Measurements from ENCODE around the gene SUFU. TPM values are rescaled to one million over a fixed set of nuclear protein-coding genes. Genes with fewer than 3 reads are reported as not detected.
"Not testable (repeated sequence)": the region's sequence is repeated elsewhere in the genome, so short reads cannot be mapped to it uniquely, and the experiment has no call there.

SUFU gene
- total and polyA plus RNA-seq, 2 of the 13 experiments (the other 11 are each of a cell fraction or from before 2014, with no cell fraction given), result 2.9 to 5.5 TPM

GRCh38 chr10:102454662-102455487, 48.9 kb upstream of the SUFU start:
- H3K27ac ChIP-seq (ENCODE audit: extremely low read length, insufficient read depth, low read length); ATAC-seq; H3K4me3 ChIP-seq (replicated peaks in 1 of 3; ENCODE audit: insufficient read depth in 1 of 3, low read depth in 2 of 3, low read length in 3 of 3); POLR2A ChIA-PET; H3K36me3 ChIP-seq (replicated peaks in 1 of 2; ENCODE audit: control insufficient read depth in 1 of 2, insufficient read depth in 2 of 2, low read length in 2 of 2); H3K27me3 ChIP-seq (ENCODE audit: control insufficient read depth in 1 of 2, insufficient read depth in 2 of 2, low read length in 2 of 2); intact Hi-C loops (cut with micrococcal nuclease; ENCODE audit: unreplicated experiment); H3K79me2 ChIP-seq (ENCODE audit: insufficient read depth, low read length); DNase-seq (ENCODE audit: low spot score); H3K4me2 ChIP-seq (ENCODE audit: low read depth, low read length); in situ Hi-C loops (cut with HindIII; ENCODE audit: extremely low pct_ligation_motif_present, low pct_unique_long_range_greater_than_20kb); H2AFZ ChIP-seq (ENCODE audit: low read length); H4K20me1 ChIP-seq (ENCODE audit: insufficient read depth, low read length); BruUV-seq (replicated peaks); FAIRE-seq; CTCF ChIA-PET (ENCODE audit: low intra/inter-chr PET ratio, low total read pairs); H3K9me3 ChIP-seq (ENCODE audit: low read length); H3K9ac ChIP-seq (ENCODE audit: insufficient read depth, low read depth, low read length): not testable (repeated sequence)
- peaks cover 38% of the 10 kb centered on the region for H3K4me1 ChIP-seq (ENCODE audit: insufficient read depth, low read length)
- WGBS (ENCODE audit: low lambda C conversion rate), result 93% methylated on average over 13 of the region's 13 CpGs

- no peak overlapping the region for H2AFZ ChIP-seq (ENCODE audit: low read length)
- in situ Hi-C loops (cut with HindIII; ENCODE audit: extremely low pct_ligation_motif_present, low pct_unique_long_range_greater_than_20kb) (no loop called here), intact Hi-C loops (cut with micrococcal nuclease; ENCODE audit: unreplicated experiment) (no loop called here)
- no TSS peak for BruUV-seq (replicated peaks)
- ATAC-seq, result no peak
- H3K9ac ChIP-seq (ENCODE audit: insufficient read depth, low read depth, low read length), result no peak overlapping the region
- H4K20me1 ChIP-seq (ENCODE audit: insufficient read depth, low read length), result no peaks in the 10 kb centered on the region
- H3K27me3 ChIP-seq (ENCODE audit: control insufficient read depth in 1 of 2, insufficient read depth in 2 of 2, low read length in 2 of 2), result no peaks in the 10 kb centered on the region
- H3K4me3 ChIP-seq (replicated peaks in 1 of 3; ENCODE audit: insufficient read depth in 1 of 3, low read depth in 2 of 3, low read length in 3 of 3), result no peak overlapping the region
- DNase-seq (ENCODE audit: low spot score), result no peak
- no peaks in the 10 kb centered on the region for H3K9me3 ChIP-seq (ENCODE audit: low read length)
- ChIA-PET CTCF (ENCODE audit: low intra/inter-chr PET ratio, low total read pairs) (no interaction called here), POLR2A (no interaction called here)
- WGBS (ENCODE audit: low lambda C conversion rate), result 94% methylated on average over 7 of the region's 7 CpGs
- H3K36me3 ChIP-seq (replicated peaks in 1 of 2; ENCODE audit: control insufficient read depth in 1 of 2, insufficient read depth in 2 of 2, low read length in 2 of 2), result peaks cover 2 to 4% of the 10 kb centered on the region in 2 experiments; a peak in 3 of 5 replicates
- H3K79me2 ChIP-seq (ENCODE audit: insufficient read depth, low read length), result peaks cover 7% of the 10 kb centered on the region
- H3K27ac ChIP-seq (ENCODE audit: extremely low read length, insufficient read depth, low read length), result no peak overlapping the region
- H3K4me2 ChIP-seq (ENCODE audit: low read depth, low read length), result no peak overlapping the region
- FAIRE-seq, result no peak
- peaks cover 47% of the 10 kb centered on the region for H3K4me1 ChIP-seq (ENCODE audit: insufficient read depth, low read length)
- 0 out of 4 replicates have a peak, but pooled peaks of 1 of the 2 experiments have one; percentile 35 for TF ChIP-seq ATF4 (CRISPR knock-in tag; IDR thresholded peaks at IDR 0.05)
- no peak for TF ChIP-seq NONO (IDR thresholded peaks at IDR 0.05)
- TF ChIP-seq NONO (CRISPR knock-in tag; conservative IDR thresholded peaks at IDR 0.05), result no peak
- no peak for TF ChIP-seq RFX3 (CRISPR knock-in tag; IDR thresholded peaks at IDR 0.05)
- TF ChIP-seq CEBPB (IDR thresholded peaks at IDR 0.05; ENCODE audit: borderline replicate concordance, low read depth, low read length), result 0 out of 2 replicates have a peak, but pooled peaks have one; percentile 6
- no peak for TF ChIP-seq KAT7 (CRISPR knock-in tag; IDR thresholded peaks at IDR 0.05; ENCODE audit: borderline replicate concordance)
- TF ChIP-seq JARID2 (CRISPR knock-in tag; IDR thresholded peaks at IDR 0.05; ENCODE audit: insufficient replicate concordance), result no peak
- no peak for TF ChIP-seq ZC3H4 (CRISPR knock-in tag; IDR thresholded peaks at IDR 0.05; ENCODE audit: borderline replicate concordance)
- TF ChIP-seq ZNF552 (CRISPR knock-in tag; IDR thresholded peaks at IDR 0.05; ENCODE audit: borderline replicate concordance), result no peak
- TF ChIP-seq, protein P1, sequence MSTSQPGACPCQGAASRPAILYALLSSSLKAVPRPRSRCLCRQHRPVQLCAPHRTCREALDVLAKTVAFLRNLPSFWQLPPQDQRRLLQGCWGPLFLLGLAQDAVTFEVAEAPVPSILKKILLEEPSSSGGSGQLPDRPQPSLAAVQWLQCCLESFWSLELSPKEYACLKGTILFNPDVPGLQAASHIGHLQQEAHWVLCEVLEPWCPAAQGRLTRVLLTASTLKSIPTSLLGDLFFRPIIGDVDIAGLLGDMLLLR (CRISPR knock-in tag; IDR thresholded peaks at IDR 0.05), result no peak
- no peak for TF ChIP-seq CENPX (CRISPR knock-in tag; IDR thresholded peaks at IDR 0.05)
- TF ChIP-seq SSRP1 (CRISPR knock-in tag; IDR thresholded peaks at IDR 0.05), result no peak
- TF ChIP-seq RFXANK (CRISPR knock-in tag; IDR thresholded peaks at IDR 0.05), result no peak
- TF ChIP-seq CEBPG (CRISPR knock-in tag; IDR thresholded peaks at IDR 0.05), result 0 out of 2 replicates have a peak, but pooled peaks have one; percentile 16
- TF ChIP-seq TBL1XR1 (IDR thresholded peaks at IDR 0.05; ENCODE audit: borderline replicate concordance, low read length, partially characterized antibody), result no peak
- TF ChIP-seq ZNF569 (CRISPR knock-in tag; IDR thresholded peaks at IDR 0.05; ENCODE audit: borderline replicate concordance), result no peak
- no peak for TF ChIP-seq EED (CRISPR knock-in tag; IDR thresholded peaks at IDR 0.05)
- TF ChIP-seq FOSL2 (CRISPR knock-in tag; IDR thresholded peaks at IDR 0.05), result peak; percentile 46
Observed at GRCh38 chr10:102455893-102456471, 47.8 kb upstream of the SUFU start.

Measured in HepG2 (cell line).